ENCODE results near the gene IFFO2.

Gene IFFO2

GRCh38 chr1:18970762-18971161 lies 14.3 kb upstream of the IFFO2 start:
- no peak for DNase-seq

DNA sequence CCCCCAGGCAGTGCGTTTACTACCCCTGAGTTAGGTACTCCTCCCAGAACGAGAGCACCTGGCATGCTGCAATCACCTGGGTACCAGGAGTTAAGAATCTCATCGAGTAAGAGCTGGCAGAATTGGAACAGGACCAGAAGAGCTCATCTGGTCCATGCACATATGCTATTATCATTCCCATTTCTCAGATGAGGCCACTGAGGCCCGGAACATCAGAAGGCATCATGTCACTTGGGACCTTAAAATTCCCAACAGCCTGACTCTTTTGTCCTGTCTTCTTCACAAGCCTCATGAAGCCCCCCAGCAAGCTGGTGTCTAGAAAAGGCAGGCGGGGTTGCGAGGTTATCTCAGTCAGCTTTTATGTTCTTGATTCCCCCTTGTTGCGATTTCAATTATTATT lies 13.9 kb upstream of the IFFO2 start:
- DNase-seq: no peak

DNA sequence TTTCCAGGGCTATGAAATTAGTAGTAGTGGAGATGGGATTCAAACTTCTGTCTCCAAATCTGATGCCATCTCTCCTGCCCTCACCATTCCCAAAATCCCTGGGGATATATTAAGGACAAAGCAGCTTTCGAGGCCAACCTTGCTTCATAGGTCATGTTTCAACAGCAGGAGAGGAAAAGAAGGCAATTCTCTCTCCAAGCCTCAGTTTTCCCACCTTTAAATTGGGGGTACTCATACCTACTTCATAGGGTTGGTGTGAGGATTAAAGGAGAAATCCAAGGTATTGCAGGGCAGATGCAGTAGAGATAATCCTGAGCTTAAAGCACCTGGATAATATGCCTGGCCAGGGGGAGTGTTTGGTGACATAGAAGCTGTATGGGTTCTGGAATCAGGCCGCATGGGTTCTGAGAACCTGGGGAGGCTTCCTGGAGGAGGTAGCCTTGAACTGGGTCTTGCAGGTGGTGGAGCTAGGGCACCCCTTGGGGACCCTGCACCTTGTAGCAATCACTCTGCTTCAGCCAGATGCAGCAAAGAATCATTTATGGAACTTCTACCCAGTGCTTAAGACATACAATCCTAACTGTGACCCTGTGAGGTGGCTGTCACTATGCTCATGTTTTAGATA lies 10.7 kb upstream of the IFFO2 start:
- DNase-seq: no peak

GRCh38 chr1:18965206-18966173 lies 9.0 kb upstream of the IFFO2 start:
- no peak for DNase-seq

DNA sequence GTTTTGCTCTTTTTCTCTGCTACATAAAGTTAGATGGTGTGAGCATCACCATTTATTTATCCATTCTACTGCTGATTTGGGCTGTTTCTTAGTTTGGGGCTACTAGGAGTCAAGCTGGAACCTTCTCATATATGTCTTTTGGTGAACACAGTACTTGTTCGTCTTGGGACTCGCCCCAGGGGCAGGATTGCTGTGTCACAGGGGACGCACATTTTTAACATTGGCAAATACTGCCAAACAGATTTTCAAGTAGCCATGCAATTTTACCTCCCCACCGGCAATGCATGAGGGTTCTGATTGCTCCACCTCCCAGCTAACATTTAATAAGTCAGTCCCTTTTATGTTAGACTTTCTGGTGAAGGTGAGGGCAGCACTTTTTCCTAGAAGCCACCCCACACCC lies 7.5 kb upstream of the IFFO2 start:
- DNase-seq: no peak

- no peak for DNase-seq
These were observed 6.6 kb upstream of the IFFO2 start for GRCh38 chr1:18962855-18963737.

DNA sequence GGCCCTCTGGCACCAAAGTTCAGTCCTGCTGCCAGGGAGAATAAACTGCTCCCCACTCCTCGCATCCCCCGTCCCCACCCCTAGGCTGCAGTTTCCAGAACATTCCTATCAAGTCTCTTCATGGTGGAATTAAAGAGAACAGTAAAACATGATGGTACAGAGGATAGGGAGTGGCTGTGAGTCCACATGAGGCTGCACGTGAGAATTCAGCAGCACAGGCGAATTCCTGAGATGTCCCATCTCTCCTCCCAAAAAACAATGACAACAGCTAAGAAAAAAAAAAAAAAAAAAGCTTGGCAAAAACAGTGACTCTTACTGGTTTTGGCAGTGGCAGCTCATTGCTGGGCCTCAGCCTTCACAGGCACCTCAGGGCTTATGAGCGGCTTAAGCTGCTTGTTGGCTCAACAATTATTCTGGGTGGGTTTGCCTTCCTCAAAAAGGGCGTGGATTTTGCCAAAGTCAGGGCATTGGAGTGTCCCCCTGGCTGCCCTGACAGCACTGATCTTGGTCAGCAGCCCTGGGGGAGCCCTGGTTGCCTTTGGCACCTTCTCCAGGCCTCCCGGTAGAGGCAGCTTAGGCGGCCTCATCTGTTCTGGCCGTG lies 5.7 kb upstream of the IFFO2 start:
- no peak for DNase-seq

GRCh38 chr1:18960821-18961220 lies 4.3 kb upstream of the IFFO2 start:
- DNase-seq: no peak

- DNase-seq: no peak
These were observed 3.9 kb upstream of the IFFO2 start for GRCh38 chr1:18960409-18960808.

- no peak for DNase-seq
These were observed 3.1 kb upstream of the IFFO2 start for GRCh38 chr1:18959591-18959990.

- peak; percentile 11 for DNase-seq
These were observed 1.2 kb upstream of the IFFO2 start for GRCh38 chr1:18957532-18958300.

DNA sequence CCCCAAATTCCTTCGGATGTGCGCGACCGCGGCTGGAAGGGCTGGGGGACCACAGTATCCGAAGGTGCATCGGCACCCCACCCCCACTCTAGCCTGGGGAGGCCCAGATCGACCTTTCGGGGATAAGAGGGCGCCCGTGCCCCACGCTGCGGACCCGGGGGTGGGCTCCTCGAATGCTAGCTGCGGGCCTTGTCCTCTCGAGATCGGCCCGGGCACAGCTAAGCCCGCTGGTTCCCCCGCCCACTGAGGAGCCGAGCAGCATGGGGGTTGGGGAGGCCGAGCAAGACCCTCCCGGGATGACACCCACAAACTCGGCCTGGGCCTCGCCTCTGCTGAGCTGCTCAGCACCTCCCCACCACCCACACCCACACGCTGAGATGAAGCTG lies 653 bp upstream of the IFFO2 start:
- peak; percentile 44 for DNase-seq

GRCh38 chr1:18955441-18956192 lies 859 bp downstream of the IFFO2 start:
- DNase-seq: peak; percentile 81

- no peak for DNase-seq
These were observed 1.4 kb downstream of the IFFO2 start for GRCh38 chr1:18955131-18955440.

DNA sequence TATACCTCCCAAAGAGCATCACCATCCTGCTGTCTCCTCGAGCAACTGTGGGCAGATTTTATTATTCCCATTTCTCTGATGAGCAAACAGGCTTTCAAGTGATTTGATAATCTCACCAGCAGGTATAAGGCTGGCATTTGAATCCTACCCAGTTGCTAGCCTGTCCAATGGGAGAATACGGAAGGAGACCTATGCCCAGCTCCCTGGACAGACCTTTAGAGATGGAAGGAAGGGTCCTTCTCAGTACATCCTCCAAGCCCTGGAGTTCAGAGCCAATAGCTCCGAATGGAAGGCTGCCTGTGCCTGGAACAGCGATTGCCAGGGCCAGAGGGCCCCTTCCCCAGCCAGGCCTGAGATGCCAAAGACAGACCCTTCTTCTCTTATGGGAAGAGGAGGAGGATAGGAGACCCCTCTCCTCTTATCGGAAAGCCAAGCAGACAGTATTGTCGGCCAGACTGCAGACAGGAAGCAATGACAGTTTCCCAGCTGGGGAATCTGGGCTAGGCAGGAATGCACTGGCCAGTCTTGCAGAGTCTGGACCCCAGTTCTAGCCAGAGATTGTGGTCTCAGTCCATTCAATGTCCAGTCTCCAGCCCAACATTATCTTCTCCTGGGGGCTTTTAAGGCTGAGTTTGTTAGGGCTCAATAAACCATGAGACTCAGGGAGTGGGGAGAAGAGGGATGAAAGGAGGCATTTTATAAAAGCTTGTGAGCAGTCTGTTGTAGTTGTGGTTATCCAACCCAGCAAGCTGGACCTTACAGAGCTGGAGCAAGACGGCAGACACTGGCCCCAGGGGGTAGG lies 2.0 kb downstream of the IFFO2 start:
- no peak for DNase-seq

GRCh38 chr1:18953731-18954231 lies 2.7 kb downstream of the IFFO2 start:
- no peak for DNase-seq

- DNase-seq: no peak
These were observed 4.6 kb downstream of the IFFO2 start for GRCh38 chr1:18951818-18952391.

DNA sequence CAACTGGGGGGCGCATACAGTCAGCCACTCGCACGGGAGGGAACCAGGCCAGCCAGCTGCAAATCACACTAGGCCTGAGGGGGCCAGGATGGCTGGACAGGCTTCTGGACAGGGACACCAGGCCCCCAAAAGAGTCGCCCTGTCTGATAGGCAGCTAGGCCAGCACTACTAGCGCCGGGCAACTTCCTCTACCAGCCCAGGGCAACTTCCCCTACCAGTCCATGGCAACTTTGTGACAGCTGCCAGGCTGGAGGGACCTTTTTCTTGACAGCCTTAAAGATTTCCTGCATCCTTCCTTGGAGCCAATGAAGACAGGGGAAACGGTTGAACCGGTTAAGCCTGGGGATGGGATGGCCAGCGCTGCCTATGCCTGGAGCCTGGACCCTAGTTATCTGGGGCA lies 5.1 kb downstream of the IFFO2 start:
- DNase-seq: no peak

DNA sequence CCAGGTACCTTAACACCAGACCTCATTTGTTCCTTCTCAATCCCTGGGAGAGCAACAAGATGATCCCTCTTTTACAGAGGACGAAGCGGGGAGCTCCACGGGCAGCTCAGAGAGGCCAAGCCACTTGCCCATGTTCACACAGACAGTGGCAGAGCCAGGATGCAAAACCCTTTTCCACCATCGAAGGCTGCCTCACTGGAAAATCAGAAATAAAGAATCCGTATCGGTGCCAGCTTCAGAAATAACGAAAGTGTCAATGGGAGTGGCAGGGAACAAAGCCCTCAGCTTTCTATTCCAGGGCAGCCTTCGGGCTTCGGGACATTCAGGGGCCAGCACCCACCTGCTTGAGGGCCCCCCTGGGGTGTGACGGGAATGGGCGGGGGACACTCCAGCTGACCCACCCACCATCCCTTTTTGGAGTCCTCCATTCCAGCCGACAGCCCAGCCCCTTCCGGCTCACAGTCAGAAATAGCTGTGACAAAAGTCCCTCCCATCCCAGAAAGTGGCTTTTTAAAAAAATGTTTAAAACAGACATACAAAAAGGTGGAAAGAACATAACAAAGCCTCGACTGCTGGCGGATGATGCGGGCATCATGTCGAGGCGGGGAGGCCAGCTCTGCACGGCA lies 6.0 kb downstream of the IFFO2 start:
- no peak for DNase-seq
